Naive B cell (primary cell): ENCODE data around the gene FLOT1. TPM values are rescaled to one million over a fixed set of nuclear protein-coding genes. Genes with fewer than 3 reads are reported as not detected.

Source experiments
- ATAC-seq, 2 donors: fragments of 150-1000 bp; cut with Tn5 transposase; 2 replicates each; pipeline ENCODE4 v1.10.0; 2021; ENCODE audit warnings: low read depth in 2 of 2, mild to moderate bottlenecking in 2 of 2, moderate library complexity in 2 of 2
- DNase-seq: peaks from one replicate; pipeline ENCODE4 v3.0.0; 2022
- H3K27ac Mint-ChIP-seq, 6 donors: one replicate each; pipeline ENCODE4 v1.8.0; 2020 to 2022; ENCODE audit warnings: mild to moderate bottlenecking in 6 of 6, mixed read lengths in 6 of 6, moderate library complexity in 5 of 6, inconsistent platforms in 2 of 6
- H3K27me3 Mint-ChIP-seq, 3 donors: one replicate each; pipeline ENCODE4 v1.8.0; 2021 to 2022; ENCODE audit warnings: mixed read lengths in 3 of 3, mild to moderate bottlenecking in 1 of 3
- H3K36me3 Mint-ChIP-seq, 2 donors: one replicate each; pipeline ENCODE4 v1.8.0; 2020 to 2022; ENCODE audit warnings: mixed read lengths in 2 of 2, inconsistent platforms in 1 of 2, mild to moderate bottlenecking in 1 of 2
- H3K4me1 Mint-ChIP-seq, 3 donors: one replicate each; pipeline ENCODE4 v1.8.0; 2020 to 2022; ENCODE audit warnings: mixed read lengths in 3 of 3, inconsistent platforms in 1 of 3, mild to moderate bottlenecking in 1 of 3, moderate library complexity in 1 of 3
- H3K4me3 Mint-ChIP-seq, 8 donors: one replicate each; pipeline ENCODE4 v1.8.0; 2020 to 2022; ENCODE audit warnings: mild to moderate bottlenecking in 8 of 8, mixed read lengths in 8 of 8, moderate library complexity in 8 of 8, inconsistent platforms in 2 of 8
- H3K9me3 Mint-ChIP-seq, 7 donors: one replicate each; pipeline ENCODE4 v1.8.0; 2020 to 2022; ENCODE audit warnings: mixed read lengths in 7 of 7, mild to moderate bottlenecking in 5 of 7, inconsistent platforms in 2 of 7, moderate library complexity in 1 of 7
- polyA plus RNA-seq, 6 donors: library from polyadenylated mRNA; unstranded; fragments of 300-500 nt; fragmentation: Illumina TruSeq; gene quantifications; one replicate each; pipeline ENCODE4 v1.2.3, GENCODE V29; 2021; ENCODE audit warnings: low read depth in 6 of 6

The FLOT1 gene, protein sequence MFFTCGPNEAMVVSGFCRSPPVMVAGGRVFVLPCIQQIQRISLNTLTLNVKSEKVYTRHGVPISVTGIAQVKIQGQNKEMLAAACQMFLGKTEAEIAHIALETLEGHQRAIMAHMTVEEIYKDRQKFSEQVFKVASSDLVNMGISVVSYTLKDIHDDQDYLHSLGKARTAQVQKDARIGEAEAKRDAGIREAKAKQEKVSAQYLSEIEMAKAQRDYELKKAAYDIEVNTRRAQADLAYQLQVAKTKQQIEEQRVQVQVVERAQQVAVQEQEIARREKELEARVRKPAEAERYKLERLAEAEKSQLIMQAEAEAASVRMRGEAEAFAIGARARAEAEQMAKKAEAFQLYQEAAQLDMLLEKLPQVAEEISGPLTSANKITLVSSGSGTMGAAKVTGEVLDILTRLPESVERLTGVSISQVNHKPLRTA
- 10 to 100 TPM; 43.5 to 65.2 (median 52.4) TPM for polyA plus RNA-seq

DNA sequence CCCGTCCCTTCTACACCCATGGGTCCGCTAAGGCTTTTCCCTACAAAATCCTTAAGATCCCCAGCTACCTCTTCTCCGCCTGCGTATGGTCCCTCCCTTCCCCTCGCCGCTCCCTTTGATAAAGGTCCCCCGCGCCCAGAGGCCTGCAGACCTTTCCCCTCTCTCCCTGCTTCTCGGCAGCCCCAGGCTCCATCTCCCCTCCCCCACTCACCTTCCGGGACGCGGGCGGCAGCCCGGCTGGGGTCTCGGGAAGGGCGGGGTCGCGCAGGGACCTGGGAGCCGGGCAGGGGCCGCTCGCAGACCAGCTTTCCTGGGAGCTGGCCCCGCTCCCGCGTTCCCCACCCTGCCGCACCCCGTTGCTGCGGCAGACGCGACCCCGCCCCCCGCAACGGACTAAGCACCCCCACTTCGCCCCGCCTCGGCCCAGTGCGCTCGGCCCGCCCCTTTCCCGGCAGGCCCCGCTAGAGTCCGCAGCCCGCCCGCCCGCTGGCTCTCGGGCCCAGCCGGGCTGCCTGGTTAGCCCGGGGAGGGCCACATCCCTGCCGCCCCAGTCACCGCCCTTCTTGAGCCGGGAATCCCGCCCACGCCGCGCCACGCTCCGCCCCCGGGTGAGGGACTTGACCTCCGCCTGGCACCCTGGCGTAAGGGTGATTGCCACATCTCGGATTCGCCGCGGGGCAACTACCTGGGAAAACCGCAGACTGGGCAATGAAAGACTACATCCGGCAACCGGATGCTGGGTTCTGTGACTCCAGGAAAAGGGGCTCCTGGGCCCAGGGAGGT is at the start of gene FLOT1:
FLOT1 (minus strand) TSS at position 372 of the 783 bp plus-strand sequence. CDS start 498 bp downstream, outside the sequence.
- H3K4me3 Mint-ChIP-seq: peak within 1 kb of the TSS; percentile 83 to 96 (median 92)
- ATAC-seq (peak; percentile 58 to 60), DNase-seq (peak; percentile 77)
- no peaks in the 10 kb centered on the region for H3K36me3 Mint-ChIP-seq
- H3K27me3 Mint-ChIP-seq: peaks cover 0 to 5% (median 0%) of the 10 kb centered on the region in 3 donors
- H3K9me3 Mint-ChIP-seq: no peaks in the 10 kb centered on the region
- H3K4me1 Mint-ChIP-seq: peaks cover 37 to 43% (median 38%) of the 10 kb centered on the region in 3 donors
- H3K27ac Mint-ChIP-seq: peak within 1 kb of the TSS; percentile 54 to 89 (median 74)

DNA sequence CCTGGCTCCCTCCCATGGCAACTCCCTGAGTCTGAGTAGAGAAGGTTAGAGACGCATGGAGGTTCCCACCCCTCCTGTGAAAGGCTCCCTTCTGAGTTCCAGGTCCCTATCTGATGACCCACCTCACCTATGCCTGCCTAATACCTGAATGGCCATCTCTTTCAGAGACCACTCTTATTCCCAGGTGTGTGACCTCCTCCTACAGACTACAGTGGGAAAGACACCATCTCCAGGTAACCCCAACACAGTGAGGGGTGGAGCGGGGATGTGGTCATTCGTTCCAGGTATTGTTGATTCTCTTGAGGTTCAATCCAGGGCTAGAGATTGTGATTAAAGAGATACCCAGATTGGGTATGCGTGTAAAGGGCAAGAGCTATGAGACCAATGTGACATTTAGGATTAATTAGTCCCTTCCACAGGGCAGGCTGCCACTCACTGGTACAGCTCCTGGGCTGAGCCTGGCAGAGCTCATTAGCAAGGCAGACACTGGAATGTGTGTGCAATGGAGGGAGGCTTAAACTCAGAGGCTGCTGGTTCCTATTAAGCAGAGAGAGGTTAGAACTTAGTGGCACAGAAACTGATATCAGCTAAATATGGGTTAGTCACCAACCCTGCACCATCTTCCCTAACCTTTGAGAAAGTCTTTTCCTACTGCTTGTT is 48.4 kb upstream of the FLOT1 start:
- Mint-ChIP-seq H3K27ac (peak overlapping the region in 2 of 6 donors; percentile 49 to 56), H3K27me3 (peaks cover 0 to 24% (median 23%) of the 10 kb centered on the region in 3 donors), H3K4me1 (peaks cover 11 to 26% (median 13%) of the 10 kb centered on the region in 3 donors), H3K9me3 (no peaks in the 10 kb centered on the region), H3K4me3 (no peak overlapping the region), H3K36me3 (no peaks in the 10 kb centered on the region)
- DNase-seq (no peak), ATAC-seq (no peak)

DNA sequence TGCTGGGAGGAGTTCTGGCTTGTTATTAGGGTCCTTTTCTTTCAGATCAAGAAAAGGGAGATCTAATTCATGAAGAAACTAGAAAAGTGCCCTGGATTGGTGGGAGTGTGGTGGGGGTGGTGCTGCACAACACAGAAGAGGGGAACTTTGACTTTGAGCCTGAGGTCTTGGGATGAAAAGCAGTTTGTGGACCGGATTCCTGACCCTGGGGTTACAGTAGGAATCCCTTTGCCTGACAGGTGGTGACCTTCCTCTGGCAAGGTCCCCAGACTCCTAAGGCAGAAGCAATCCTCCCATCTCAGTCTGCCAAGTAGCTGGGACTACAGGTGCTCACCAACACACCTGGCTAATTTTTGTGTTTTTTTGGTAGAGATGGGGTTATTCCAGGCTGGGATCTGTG is 47.1 kb upstream of the FLOT1 start:
- Mint-ChIP-seq H3K36me3 (no peaks in the 10 kb centered on the region), H3K27ac (no peak overlapping the region), H3K4me1 (peaks cover 8 to 17% (median 13%) of the 10 kb centered on the region in 3 donors), H3K9me3 (no peaks in the 10 kb centered on the region), H3K4me3 (no peak overlapping the region), H3K27me3 (peaks cover 0 to 24% (median 23%) of the 10 kb centered on the region in 3 donors)
- no peak for DNase-seq
- no peak for ATAC-seq

DNA sequence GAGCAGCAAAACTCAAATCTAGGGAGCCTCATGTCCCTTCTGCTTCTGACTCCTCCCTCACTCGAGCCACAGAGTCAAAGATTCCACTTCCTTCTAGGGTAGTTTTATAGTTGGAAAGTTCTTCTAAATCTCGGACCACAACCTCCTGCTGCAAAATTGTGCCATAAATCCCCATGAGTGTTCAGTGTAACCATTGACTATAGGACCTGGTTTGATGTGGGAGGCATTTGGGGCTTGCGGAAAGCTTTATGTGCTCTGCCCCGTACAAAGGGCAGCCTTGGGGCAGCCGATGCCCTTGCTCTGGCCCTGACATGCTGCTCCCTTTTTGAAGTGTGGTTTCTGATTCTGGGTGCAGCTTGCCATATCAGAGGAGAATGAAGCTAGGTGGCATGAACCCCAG is 45.5 kb upstream of the FLOT1 start:
- Mint-ChIP-seq H3K4me1 (peaks cover 0 to 3% (median 0%) of the 10 kb centered on the region in 3 donors), H3K27ac (no peak overlapping the region), H3K4me3 (no peak overlapping the region), H3K36me3 (no peaks in the 10 kb centered on the region), H3K27me3 (peaks cover 0 to 24% (median 23%) of the 10 kb centered on the region in 3 donors), H3K9me3 (no peaks in the 10 kb centered on the region)
- DNase-seq: no peak
- no peak for ATAC-seq

DNA sequence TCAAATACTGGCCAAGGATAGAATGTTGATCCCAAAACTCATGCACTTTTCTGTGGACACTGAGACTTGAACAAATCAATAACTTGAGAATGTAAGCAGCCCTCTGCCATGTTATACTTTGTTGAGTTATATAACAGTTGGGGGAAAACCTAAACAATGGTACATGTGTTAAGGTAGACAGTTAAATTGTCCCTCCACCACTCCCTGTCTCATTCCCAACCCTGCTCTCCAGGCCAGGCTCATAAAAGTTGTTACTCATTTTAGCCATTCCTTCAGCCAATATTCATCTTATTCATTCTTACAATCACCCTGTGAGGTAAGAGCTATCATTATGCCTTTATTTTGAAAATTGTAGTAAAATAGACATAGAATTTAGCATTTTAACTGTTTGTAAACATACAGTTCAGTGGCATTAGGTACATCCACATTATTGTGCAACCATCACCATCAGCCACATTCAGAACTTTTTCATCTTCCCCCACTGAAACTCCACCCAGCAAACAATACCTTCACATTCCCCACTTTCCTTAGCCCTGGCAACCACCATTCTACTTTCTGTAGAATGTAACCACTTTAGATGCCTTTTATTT is 40.0 kb upstream of the FLOT1 start:
- no peak for DNase-seq
- Mint-ChIP-seq H3K27ac (peak overlapping the region in 3 of 6 donors; percentile 55 to 65 (median 62)), H3K27me3 (peaks cover 0 to 16% (median 13%) of the 10 kb centered on the region in 3 donors), H3K36me3 (no peaks in the 10 kb centered on the region), H3K9me3 (no peaks in the 10 kb centered on the region), H3K4me3 (peak overlapping the region in 2 of 8 donors; percentile 18 to 20), H3K4me1 (peaks cover 12 to 20% (median 18%) of the 10 kb centered on the region in 3 donors)
- no peak for ATAC-seq

DNA sequence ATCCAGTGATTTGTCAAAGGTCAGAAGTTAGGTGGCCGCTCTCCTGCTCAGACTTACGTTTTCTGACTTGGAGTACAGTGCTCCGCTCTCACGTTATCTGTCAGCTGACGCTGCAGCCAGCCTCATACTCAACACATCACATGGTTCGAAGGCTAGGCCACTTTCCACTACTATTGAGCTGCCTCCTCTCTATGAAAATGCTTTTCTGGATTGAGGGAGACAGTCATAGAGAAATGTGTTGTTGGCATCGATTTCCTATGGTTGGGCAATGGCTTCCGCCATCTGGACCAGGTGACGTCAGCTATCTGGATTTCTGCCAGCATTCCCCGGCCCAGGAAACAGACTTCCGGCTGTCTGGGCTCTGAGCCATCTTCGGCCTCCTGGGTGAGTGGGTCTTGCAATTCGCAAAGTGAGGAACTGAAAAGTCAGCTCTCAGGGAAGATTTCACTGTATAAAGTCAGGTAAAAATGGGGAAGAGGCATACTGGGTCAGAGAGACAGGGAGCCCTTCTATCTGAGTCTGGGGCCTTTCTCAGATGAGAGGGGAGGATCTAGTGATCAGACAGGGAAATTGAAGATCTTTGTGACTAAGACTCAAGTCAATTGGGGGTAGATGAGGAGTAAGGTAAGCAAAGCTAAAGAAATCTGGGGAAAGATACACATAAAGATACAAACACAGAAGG is 39.4 kb upstream of the FLOT1 start:
- H3K4me3 Mint-ChIP-seq: peak overlapping the region in 4 of 8 donors; percentile 14 to 40 (median 19)
- DNase-seq (peak; percentile 52), ATAC-seq (peak; percentile 89 to 90)
- H3K9me3 Mint-ChIP-seq: no peaks in the 10 kb centered on the region
- no peaks in the 10 kb centered on the region for H3K36me3 Mint-ChIP-seq
- peaks cover 0 to 20% (median 18%) of the 10 kb centered on the region in 3 donors for H3K27me3 Mint-ChIP-seq
- H3K27ac Mint-ChIP-seq: peak overlapping the region; percentile 48 to 88 (median 74)
- peaks cover 12 to 20% (median 18%) of the 10 kb centered on the region in 3 donors for H3K4me1 Mint-ChIP-seq

DNA sequence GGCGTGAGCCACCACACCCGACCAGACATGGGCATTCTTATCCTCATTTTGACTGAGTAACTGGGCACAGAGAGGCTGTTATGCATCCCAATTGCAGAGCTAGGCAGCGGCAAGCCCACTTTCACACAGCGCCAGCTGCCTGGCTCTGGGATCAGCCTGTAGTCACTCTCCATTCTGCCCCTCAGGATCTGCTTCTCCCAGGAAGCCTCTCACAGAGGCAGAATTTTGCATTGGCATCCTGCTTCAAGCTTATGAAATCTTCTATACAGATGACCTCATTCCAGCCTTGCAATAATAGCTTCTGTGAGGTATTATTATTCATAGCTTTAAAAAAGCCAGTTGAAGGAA is 38.9 kb upstream of the FLOT1 start:
- Mint-ChIP-seq H3K36me3 (no peaks in the 10 kb centered on the region), H3K27ac (peak overlapping the region in 4 of 6 donors; percentile 48 to 88 (median 60)), H3K27me3 (peaks cover 0 to 20% (median 18%) of the 10 kb centered on the region in 3 donors), H3K9me3 (no peaks in the 10 kb centered on the region), H3K4me3 (peak overlapping the region in 2 of 8 donors; percentile 10 to 19), H3K4me1 (peaks cover 12 to 20% (median 18%) of the 10 kb centered on the region in 3 donors)
- DNase-seq (no peak), ATAC-seq (no peak)

DNA sequence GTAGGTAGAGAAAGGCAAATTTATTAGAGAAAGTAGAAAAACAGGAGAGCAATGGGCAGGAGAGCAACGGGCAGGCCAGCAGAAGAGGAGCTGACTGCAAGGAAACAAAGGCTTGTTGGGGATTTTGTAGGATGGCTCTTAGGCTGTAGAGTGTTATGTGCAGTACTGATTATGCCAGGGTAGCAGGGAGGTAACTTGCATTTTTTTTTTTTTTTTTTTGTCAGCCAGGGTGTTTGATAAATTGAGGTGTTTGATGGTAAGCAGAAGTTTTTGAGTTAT is 38.1 kb upstream of the FLOT1 start:
- H3K27me3 Mint-ChIP-seq: peaks cover 0 to 20% (median 18%) of the 10 kb centered on the region in 3 donors
- no peak for DNase-seq
- no peaks in the 10 kb centered on the region for H3K9me3 Mint-ChIP-seq
- peaks cover 12 to 20% (median 18%) of the 10 kb centered on the region in 3 donors for H3K4me1 Mint-ChIP-seq
- no peak for ATAC-seq
- H3K27ac Mint-ChIP-seq: peak overlapping the region in 3 of 6 donors; percentile 43 to 88 (median 69)
- peak overlapping the region in 2 of 8 donors; percentile 41 to 78 for H3K4me3 Mint-ChIP-seq
- no peaks in the 10 kb centered on the region for H3K36me3 Mint-ChIP-seq

DNA sequence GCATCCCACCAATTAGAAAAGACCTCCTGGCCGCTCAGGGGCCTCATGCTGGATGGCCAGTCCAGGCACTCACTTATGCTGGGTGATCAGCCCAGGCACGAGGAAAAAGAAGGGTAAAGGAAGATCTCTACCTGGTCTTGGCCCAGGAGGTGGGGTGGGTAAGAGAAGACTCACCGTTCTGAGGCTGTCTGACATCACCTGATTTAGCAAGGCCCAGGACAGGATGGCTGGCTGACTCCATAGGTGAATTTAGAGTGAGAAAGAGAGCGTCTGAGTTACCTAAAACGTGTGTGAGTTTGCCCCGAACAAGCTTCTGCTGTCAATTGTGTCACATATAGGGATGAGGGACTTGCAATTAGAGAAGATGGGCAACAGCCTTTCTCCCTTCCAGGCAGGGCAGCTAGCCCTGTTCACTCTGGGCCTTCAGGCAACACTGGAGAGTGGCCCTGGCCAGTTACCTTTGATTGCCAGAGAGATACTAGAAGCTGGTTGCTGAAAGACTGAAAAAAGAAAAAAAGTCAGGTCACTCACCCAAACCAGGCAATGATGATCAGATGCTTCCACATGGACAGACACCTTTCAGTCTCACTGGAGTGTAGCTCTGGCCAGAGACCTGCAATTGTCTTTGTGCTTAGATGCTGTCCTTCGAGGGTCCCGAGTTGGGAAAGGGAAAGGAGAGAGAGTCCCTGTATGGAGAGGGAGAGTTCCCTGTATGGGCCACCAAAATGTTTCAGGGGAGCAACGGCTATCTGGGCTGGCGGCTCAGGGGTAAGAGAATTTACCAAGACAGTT is 37.6 kb upstream of the FLOT1 start:
- Mint-ChIP-seq H3K27me3 (peaks cover 0 to 20% (median 18%) of the 10 kb centered on the region in 3 donors), H3K9me3 (no peaks in the 10 kb centered on the region), H3K4me3 (peak overlapping the region in 1 of 8 donors; percentile 78), H3K36me3 (no peaks in the 10 kb centered on the region), H3K4me1 (peaks cover 12 to 20% (median 18%) of the 10 kb centered on the region in 3 donors), H3K27ac (peak overlapping the region in 3 of 6 donors; percentile 43 to 88 (median 69))
- ATAC-seq (no peak), DNase-seq (no peak)

DNA sequence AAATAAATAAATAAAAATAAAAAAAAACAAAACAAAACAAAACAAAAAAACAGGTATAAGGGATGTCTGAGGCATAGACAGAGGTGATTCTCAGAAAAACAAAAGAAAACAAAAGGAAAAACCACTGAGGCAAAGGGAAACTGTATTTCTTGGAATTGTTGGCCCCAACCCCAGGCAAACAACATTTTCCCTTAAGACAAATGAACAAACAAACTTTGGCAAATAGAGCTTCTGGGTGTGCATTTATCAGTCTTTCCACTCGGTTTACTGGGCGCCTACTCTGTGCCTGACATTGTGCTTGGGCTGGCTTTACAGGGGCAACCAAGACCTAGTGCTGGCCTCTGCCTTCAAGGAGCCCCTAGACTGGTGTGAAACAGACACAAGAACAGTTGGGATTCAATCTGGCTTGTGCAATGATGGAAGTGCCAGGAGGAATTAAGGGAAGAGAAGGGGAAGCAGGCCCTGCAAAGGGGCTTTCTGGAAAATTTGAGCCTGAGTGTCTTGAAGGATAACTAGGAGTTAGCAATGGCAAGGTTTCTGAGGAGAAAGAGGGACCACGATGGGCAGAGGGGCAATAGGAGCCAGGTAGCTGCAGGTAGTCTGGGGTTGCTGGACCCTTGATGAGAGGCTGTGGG is 35.6 kb upstream of the FLOT1 start:
- peaks cover 0 to 23% (median 18%) of the 10 kb centered on the region in 3 donors for H3K27me3 Mint-ChIP-seq
- H3K4me3 Mint-ChIP-seq: peak overlapping the region in 1 of 8 donors; percentile 25
- peak overlapping the region in 1 of 6 donors; percentile 69 for H3K27ac Mint-ChIP-seq
- H3K36me3 Mint-ChIP-seq: no peaks in the 10 kb centered on the region
- no peaks in the 10 kb centered on the region for H3K9me3 Mint-ChIP-seq
- DNase-seq: no peak
- ATAC-seq: no peak
- H3K4me1 Mint-ChIP-seq: peaks cover 12 to 20% (median 18%) of the 10 kb centered on the region in 3 donors

DNA sequence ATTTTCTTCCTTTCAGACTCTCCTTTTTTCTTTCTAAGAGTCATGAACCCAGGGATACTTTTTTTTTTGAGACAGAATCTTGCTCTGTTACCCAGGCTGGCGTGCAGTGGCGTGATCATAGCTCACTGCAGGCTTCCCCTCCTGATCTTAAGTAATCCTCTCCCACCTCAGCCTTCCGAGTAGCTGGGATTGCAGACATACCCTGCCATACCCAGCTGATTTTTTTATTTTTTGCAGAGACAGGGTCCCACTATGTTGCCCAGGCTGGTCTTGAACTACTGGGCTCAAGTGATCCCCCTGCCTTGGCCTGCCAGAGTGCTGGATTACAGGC is 34.6 kb upstream of the FLOT1 start:
- Mint-ChIP-seq H3K4me1 (peaks cover 6 to 16% (median 13%) of the 10 kb centered on the region in 3 donors), H3K9me3 (no peaks in the 10 kb centered on the region), H3K4me3 (no peak overlapping the region), H3K27ac (no peak overlapping the region), H3K36me3 (no peaks in the 10 kb centered on the region), H3K27me3 (peaks cover 0 to 32% (median 18%) of the 10 kb centered on the region in 3 donors)
- DNase-seq (no peak), ATAC-seq (no peak)
